Fibroblast of upper back skin (primary cell): Measurements from ENCODE around the gene SLC12A2.
A peak's percentile ranks its signal among the peaks of the same experiment; 100 is the strongest.

Source experiments
- DNase-seq: peaks from one replicate; pipeline ENCODE4 v3.0.0-alpha.2; 2013

The SLC12A2 gene

DNA sequence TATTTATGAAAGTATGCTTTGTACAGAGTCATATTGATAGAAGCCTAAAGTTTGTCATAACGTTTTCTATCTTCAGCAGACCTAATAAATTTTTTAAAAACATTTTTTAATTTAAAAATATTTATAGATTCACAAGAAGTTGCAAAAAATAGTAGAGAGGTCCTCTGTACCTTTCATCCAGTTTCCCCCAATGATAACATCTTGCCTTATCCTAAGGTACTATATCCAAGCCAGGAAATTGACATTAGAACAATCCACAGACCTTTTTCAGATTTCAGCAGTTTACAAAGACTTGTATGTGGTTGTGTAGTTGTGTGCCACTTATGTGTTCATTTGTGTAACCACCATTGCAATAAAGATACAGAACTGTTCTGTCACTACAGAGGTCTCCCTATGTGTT, 88.5 kb downstream of the SLC12A2 start:
- no peak for DNase-seq

DNA sequence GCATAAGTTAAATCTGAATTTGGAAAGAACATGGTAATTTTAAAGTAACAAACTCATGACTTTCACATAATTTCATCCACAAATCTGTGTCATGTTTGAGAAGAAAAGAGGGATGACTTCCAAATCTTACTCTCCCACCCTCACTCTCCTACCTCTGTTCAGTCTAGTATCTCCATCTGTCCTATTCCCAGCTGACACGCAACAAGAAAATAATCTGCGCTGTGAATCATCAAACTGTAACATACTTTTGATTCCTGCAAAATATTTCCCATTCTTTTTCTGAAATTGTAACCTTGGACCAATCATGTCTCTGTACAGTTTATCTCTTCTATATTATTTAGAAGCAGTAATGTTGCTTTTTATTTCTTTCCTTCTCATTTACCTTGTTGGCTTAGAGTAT, 91.4 kb downstream of the SLC12A2 start:
- peak; percentile 64 for DNase-seq

DNA sequence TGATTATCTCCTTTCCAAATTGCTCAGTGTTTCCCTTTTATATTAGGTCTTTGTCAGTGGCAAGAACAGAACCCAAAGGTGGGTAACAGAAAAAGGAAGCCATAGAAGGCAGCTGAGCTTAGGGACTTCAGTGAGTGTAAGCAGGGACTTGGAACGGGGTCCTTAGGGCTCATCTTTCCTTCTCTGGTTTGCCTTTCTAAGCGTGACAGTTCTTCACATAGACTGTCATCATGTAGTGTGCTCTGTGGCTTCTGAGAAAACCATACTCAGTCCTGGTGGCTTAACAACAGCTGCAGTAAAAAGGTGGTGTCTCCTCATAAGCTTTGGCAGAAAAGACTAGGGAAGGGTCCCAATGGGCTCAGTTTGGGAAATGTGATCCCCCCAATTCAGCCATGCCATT, 108.8 kb downstream of the SLC12A2 start:
- no peak for DNase-seq

DNA sequence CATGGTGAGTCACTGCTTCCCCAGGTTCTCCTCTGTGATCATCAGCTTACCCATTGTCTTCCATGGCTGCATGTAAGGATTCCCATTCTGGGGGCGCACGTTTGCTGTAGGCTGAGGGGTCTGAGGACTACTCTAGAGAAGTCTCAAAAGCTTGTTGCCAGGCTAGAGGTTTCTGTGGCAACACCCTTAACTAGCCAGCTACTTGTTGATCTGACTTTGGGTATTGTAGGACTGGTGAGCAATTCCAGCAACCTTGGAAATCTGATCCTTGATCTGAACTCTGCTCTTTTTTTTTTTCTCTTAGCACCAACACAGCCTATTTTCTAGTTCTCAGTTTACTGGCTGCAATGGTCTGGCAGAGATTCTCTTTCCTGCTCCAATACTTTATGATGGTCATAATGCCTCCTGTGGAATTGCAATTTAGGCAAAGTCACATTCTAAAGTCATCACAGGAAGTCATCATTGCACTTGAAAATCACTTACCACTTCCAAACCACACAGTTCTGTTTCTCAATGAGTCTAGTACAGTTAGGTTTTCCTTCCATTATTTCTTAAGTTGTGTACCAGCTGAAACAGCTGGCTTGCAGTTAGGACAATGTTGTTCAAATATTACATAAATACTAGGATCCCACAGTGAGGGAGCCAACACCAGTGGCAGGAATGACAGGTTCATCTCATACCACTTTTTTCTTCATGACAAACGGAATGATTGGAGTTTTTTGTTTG, 110.3 kb downstream of the SLC12A2 start:
- no peak for DNase-seq

DNA sequence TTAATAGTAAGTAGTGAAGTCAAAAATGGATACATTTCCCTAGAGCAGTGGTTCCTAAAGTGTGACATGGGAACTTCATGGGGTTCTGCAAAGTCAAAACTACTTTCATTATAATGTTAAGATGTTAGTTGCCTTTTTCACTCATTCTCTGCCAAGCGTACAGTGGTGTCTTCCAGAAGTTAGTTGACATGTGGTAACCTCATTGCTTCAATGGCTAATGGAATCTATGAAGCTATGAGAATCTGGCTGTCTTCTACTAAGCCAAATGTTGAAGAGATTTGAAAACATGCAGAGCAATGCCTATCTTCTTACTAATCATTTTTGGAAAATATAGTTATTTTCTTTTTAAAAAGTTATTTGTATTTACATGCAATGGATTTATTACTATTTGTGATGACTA, 111.8 kb downstream of the SLC12A2 start:
- no peak for DNase-seq

DNA sequence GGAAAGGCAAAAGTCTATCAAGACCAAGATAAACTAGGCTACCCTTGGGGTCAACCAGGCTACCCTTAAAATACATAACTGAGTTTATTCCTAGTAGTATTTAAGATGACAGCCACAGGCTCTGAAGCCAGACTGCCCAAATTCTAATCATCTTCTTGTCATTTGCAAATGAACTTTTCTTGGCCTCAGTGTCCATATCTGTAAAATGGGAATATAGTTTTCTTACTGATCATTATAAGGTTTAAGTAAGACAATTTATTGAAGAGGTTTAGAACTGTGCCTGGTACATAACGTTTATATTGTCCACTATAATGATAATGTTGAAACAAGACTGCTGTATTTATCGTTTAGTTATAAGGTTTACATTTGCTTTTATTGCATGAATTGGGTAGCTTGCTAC, 112.5 kb downstream of the SLC12A2 start:
- DNase-seq: no peak

DNA sequence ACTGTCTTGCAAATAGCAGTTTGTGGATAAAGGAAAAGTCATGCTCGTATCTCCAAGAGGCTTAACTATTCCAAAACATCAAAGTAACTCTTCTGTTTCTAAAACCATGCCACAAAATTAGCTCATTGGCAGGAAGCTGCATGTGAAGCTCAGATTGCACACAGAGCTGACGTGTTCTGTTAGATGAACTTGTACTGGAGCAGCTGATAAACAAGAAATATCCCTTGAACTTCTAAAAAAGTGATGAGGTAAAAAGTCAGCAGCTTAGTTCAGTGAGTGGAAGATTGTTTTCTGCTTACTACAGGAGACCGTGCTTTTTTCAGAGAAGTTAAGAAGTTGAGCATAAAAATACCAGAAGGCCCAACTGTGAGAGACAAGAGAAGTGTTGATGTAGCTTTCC, 113.2 kb downstream of the SLC12A2 start:
- DNase-seq: peak; percentile 20

DNA sequence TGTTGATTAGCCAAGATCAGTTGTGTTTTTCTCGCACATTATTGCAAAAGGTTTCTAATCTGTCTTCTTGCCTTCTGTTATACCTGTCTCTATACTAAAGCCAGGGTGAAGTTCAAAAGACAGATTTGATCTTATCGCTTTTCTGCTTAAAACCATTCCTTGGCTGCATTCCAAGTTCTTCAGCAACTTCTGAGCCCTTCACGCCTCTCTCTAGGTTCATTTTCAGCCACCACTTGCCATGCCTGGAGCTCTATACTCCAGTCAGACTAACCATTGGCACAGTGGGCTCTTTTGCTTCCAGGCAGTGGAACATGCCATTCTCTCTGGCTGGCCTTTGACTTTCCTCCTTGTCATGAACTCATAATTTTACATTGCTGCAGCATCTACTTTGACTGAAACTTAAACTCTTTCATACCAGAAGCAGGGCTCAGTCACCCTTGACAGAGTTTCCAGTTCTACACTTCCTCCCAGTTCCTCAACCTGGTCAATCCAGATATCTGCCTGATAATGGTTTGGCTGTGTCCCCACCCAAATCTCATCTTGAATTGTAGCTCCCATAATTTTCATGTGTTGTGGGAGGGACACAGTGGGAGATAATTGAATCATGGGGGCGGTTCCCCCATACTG, 114.4 kb downstream of the SLC12A2 start:
- DNase-seq: no peak

DNA sequence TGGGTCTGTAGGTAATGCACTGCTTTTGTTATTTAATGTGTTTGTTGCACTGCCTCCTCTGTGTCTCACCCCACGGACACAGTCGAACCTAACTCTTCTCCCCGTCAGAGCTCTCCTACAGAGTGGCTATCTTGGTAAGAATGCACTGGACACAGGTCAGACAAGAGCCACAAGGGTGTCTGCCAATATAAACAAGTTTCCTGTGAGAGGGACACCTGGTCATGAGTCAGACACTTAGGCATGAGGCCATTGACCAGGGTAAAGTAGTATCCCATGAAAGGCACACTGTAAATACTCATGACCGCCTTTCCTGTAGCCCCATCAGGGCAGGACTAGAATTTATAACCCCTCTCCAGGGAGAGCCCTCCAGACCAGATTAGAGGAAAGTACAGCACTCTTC, 115.5 kb downstream of the SLC12A2 start:
- peak; percentile 39 for DNase-seq

DNA sequence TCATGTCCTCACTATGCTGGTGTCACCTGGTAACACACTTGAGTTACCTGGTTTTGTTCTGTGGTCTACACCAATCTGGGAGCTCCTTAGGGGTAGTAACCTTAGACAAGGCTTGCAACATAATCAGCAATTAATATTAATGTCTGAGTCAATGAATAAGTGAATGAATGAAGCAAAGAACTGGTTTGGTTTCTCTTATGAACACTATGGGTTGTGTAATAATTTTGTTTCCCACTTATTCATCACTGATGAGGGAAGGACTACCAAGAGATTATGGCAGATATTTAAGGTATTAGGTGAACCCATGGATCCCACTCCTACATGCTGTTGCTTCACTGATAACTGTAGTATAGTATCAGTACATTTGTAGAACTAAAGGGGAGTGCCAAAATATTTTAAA, 116.0 kb downstream of the SLC12A2 start:
- DNase-seq: no peak

DNA sequence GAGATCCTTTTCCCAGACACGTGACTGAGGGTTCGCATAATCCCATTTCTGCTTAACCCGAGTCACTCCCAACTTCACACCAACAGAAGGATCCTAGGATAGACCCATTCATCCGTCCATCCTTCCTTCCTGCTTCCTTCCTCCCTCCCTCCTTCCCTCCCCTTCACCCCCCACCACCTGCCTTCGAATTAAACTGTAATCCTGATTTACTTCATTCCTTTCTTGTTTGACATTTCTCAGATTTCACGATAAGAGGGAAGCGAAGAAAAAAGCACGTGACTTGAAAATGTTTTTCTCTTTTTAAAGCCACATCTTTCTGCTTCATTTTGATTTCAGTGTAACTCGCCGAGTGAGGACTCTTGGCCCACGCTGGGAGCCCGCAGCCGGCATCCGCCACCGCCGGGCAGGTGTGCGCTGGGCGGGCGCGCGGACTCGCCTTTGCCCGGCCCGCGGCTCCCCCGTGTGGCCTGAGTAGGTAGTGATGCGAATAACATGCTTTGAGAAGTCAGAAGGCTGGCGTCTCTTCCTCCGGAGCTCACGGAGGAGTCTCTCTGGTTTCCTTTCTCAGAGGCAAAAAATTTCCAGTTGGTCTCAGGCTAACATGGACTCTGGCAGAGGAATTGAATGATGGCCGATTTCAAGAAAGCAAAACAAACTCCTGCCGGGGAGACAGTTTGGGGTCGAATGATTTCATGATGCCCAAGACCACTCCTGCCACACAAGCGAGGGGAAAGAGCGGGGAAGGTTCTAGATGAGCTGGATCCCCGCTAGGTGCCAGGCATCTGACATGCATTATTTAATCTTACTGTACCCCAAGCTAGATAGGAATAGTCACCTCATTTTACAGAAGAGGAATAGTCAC, 117.7 kb downstream of the SLC12A2 start:
- peak; percentile 57 for DNase-seq

DNA sequence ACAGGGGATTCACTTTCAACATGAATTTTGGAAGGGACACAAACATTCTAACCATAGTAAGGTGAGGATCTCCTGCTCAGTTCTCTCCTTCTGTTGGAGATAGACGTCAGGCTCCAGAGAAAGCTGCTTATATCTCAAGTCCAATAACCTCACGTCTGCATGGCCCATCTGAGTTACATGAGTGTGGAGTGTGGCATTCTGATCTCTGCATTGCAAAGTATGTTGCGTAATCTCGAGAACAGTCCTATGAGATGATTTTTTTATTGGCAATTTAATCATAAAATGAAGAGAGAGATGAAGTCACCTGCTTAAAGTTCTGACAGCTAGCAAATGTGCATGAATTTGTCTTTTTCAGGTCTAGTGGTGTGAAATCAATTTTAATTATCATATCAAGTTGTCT, 118.8 kb downstream of the SLC12A2 start:
- DNase-seq: no peak

DNA sequence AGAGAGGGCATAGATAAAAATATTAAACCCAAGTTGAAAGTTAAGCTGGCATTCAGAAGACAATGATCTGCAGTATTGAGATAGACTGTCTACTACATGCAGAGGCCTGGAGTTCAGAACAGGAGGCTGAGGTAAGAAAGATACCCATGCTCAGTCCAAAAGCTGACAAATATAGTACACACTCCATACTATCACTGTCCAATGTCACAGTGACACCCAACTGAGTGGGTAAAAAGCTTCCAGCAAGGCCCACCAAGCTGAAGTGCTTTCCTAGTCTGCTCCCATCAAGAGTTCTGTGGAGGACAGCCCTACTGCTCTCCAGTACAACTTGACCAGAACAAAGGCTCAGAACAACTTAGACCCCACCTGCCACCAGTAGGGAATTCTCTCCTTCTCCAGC, 124.9 kb downstream of the SLC12A2 start:
- no peak for DNase-seq

DNA sequence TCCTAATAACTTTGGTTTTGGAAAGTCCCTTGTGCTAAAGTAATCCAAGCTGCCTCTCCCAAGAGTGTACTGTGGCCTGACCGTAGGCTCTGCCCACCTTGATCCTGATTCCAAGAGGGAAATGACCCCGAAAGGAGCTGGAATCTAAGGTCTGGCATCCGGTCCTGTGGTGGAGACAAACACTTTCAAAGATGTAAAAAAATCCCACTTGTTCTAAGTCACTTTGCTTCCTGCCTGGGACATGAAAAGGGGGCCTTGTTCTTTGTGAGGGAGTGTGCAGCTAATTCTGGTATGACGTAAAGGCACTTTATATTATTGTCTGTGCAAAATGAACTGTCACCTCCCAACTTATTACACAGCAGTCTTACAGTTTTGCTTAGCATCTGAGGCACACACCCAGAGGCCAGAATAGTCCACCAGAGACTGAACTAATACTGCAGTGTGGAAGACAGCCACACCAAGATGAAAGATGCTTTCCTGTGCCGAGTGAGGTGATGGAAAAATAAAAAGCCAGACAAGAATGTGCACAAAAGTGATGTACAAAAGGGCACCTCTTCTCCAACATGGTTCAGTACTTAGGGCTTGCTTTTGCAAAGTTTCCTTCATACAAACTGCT, 128.7 kb downstream of the SLC12A2 start:
- no peak for DNase-seq

DNA sequence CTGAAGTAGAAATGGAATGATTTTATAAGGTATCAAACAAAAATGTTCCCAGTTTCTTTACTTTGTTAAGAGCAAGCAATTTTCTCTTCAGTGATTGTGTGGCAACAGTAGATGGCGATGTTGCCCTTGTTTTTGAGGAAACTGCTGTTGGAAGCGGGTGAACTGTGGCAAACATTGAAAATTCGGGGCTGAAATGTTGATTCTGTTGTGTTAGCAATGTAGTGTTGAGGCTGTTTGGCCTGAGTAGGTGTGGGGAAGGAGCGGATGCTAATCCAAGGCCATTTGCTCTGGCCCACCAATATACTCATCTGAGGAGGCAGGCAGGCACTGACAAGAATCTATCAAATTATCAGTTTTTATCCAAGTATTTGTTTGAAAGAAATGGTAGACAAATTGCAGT, 129.8 kb downstream of the SLC12A2 start:
- peak; percentile 72 for DNase-seq

DNA sequence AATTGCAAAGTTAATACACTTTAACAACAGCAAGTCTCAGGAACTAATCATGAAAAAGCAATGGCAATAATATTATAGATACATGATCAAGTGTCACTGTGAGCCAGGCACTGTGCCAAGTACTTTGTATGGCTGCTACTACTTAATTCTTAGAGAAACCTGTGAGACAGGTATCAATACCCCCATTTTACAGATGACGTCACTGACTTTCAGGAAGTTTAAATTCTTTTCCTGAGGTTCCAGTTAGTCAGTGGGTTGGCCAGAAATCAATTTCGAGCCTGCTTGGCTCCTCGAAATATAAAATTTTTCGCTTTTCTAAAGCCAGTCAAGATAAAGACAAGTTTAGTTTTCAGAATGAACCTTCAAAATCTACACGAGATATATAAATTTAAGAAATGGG, 130.3 kb downstream of the SLC12A2 start:
- DNase-seq: no peak

DNA sequence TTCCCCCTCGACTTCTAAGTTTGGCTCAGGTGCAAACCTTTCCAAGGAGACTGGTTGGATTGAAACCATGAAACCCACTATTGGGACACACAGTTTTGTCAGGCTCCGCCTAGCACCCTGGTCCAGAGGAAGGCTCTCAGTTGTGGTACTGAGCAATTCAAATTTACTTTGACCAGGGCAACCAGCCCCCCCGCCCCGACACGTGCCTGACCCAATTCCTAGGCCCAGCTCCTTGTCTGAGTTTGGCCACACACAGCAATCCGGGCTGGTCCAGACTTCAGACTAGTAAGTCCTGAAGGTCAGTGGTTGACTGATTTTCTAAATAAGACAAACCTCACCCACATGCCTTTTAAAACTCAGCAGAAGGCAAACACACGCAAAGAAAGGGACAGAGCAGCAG, 132.7 kb downstream of the SLC12A2 start:
- DNase-seq: no peak

DNA sequence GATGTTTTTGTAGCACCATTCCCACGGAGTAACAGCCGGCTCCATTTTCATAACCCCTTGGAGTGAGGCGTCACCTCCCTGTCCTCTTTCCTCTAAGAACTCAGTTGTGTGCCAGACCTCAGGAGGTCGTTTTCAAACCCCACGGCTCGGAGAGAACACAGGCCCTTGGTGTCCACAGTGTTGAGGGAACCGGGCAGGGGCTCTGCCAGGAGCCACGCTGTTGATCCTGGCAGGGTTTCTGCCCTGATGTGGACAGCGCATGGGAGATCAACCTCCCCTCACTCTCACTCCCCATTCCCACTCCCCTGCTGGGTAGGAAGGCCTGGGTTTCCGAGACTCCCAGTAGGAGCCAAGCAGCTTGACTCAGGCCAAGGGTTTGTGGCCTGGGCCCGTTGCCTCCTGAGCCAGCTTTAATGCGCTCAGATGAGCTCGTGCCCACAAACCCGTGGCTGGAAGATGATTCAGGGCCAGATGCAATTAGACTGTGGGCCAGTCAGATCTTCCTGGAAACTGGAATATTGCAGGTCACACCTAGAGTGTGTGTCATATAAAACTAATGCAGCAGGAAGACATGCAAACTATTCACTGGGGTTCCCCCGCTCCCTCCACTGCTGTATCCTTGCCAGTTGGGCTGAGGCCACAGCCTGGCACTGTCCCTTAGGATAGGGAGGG, 133.4 kb downstream of the SLC12A2 start:
- peak; percentile 81 for DNase-seq

DNA sequence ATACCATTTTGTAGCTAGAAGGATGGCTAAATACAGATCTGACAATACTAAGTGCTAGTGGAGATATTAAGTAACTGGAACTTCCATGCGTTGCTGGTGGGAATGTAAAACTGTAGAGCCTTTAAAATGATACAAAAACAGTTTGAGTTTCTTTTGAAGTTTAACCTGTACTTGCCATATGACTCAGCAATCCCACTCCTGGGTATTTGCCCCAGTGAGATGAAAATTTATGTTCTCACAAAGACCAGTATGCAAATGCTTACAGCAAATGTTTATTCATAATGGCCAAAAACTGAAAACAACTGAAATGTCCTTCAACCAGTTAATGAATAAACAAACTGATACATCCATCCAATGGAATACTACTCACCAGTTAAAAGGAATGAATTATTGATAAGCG, 137.3 kb downstream of the SLC12A2 start:
- DNase-seq: no peak

DNA sequence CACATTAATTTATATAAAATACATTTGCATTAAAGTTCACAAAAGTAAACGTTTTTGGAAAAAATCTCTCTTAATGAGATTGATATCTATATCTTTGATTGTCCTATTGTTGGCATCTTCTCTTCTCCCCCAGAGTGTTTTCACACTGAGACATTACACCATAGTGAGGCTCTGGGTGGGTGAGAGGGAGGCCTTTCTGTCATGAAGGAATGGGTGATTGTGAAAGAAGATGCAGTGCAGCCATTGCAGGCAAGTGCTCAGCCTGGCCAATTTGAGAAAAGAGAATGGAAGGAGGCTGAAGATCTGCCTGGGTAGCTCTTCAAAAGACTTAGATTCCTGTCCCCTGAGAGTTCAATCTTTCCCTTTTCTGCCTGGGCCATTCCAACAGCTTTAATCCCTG, 140.8 kb downstream of the SLC12A2 start:
- no peak for DNase-seq

DNA sequence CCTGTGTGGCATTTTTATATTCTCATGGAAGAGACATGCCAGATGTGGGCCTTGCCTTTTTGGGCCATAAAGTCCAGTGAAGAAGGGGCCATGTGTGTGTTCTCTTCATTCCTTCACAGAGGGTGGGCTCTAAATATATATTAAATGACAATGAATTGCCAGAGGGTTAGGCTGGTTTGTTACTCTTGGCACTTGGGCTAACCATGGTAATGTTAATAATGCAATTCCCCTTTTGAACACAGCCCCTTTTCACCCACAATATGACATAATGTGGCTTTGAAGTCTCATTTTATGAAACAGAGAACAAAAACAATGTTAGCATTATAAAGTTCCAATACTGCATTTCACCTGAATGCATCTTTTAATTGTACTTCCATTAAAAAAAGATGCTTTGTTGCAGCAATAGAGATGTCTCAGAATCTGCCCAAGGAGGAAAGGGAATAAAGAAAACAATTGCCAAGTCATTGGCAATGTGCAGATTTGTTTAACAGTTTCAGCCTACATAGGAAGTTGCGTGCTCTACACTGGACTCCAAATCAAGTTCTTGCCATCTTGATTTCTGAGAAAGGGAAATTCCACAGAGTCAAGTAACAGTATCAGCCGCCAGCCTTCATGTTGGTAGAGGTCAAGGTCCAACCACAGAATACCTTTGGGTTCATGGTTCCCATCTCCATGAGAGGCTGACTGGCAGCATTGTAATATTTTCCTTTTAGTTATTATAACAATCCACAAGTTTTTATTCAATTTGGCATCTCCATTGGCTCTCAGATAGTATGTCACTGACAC, 141.9 kb downstream of the SLC12A2 start:
- no peak for DNase-seq

DNA sequence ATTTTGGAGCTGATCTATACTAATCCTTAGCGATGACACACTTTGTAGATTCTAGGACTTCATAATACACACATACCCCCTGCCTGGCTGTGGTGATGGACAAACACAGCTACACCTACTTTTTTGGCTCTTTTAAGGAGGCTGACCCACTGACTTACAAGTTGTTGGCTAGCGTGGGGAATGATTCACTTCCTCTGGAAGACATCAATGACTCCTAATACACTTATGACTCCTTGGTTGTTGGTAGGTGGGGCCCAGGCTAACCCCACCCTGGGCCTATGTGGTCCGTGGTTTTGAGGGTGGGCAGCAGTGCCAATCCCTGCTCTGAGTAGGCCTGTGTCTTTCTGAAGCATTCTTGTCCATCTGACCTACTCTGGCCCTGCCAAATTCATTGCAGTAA, 144.4 kb downstream of the SLC12A2 start:
- DNase-seq: peak; percentile 89
